ENCODE data around the gene SLC25A4. TPM values are rescaled to one million over a fixed set of nuclear protein-coding genes. Genes with fewer than 3 reads are reported as not detected.
"Not testable (repeated sequence)": the region's sequence is repeated elsewhere in the genome, so short reads cannot be mapped to it uniquely, and the experiment has no call there.

The SLC25A4 gene
- total and polyA plus RNA-seq, 2 of the 13 experiments (the other 11 are each of a cell fraction or from before 2014, with no cell fraction given), result 30.3 to 42.1 TPM

- TF ChIP-seq, protein P1, sequence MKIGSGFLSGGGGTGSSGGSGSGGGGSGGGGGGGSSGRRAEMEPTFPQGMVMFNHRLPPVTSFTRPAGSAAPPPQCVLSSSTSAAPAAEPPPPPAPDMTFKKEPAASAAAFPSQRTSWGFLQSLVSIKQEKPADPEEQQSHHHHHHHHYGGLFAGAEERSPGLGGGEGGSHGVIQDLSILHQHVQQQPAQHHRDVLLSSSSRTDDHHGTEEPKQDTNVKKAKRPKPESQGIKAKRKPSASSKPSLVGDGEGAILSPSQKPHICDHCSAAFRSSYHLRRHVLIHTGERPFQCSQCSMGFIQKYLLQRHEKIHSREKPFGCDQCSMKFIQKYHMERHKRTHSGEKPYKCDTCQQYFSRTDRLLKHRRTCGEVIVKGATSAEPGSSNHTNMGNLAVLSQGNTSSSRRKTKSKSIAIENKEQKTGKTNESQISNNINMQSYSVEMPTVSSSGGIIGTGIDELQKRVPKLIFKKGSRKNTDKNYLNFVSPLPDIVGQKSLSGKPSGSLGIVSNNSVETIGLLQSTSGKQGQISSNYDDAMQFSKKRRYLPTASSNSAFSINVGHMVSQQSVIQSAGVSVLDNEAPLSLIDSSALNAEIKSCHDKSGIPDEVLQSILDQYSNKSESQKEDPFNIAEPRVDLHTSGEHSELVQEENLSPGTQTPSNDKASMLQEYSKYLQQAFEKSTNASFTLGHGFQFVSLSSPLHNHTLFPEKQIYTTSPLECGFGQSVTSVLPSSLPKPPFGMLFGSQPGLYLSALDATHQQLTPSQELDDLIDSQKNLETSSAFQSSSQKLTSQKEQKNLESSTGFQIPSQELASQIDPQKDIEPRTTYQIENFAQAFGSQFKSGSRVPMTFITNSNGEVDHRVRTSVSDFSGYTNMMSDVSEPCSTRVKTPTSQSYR (CRISPR knock-in tag; IDR thresholded peaks at IDR 0.05; ENCODE audit: borderline replicate concordance), result no peak
- TF ChIP-seq, protein P2, sequence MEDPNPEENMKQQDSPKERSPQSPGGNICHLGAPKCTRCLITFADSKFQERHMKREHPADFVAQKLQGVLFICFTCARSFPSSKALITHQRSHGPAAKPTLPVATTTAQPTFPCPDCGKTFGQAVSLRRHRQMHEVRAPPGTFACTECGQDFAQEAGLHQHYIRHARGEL (CRISPR knock-in tag; IDR thresholded peaks at IDR 0.05), result no peak
- TF ChIP-seq RBM22 (optimal IDR thresholded peaks at IDR 0.05; ENCODE audit: low read length), result no peak
- no peak for TF ChIP-seq ZNF530 (CRISPR knock-in tag; IDR thresholded peaks at IDR 0.05; ENCODE audit: low read depth)
- no peak for TF ChIP-seq GRHL1 (CRISPR knock-in tag; conservative IDR thresholded peaks at IDR 0.05)
Measured at GRCh38 chr4:185118876-185119275, 24.2 kb upstream of the SLC25A4 start (continued).

DNA sequence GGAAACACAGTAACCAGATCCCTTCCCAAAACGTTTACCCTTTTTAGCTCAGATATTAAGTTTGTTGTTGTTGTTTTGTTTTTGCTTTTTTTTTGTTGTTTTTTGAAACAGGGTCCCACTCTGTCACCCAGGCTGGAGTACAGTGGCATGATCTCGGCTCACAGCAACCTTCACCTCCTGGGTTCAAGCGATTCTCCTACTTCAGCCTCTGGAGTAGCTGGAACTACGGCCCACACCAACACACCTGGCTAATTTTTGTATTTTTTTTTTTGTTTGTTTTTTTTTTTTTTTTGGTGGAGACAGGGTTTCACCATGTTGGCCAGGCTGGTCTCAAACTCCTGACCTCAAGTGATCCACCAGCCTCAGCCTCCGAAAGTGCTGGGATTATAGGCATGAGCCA is 23.6 kb upstream of the SLC25A4 start:
- H3K27ac ChIP-seq (ENCODE audit: extremely low read length, insufficient read depth, low read length); CTCF ChIA-PET (ENCODE audit: low intra/inter-chr PET ratio, low total read pairs); H3K9ac ChIP-seq (ENCODE audit: insufficient read depth, low read depth, low read length); BruUV-seq (replicated peaks); H3K4me2 ChIP-seq (ENCODE audit: low read depth, low read length); intact Hi-C loops (cut with micrococcal nuclease; ENCODE audit: unreplicated experiment); in situ Hi-C loops (cut with HindIII; ENCODE audit: extremely low pct_ligation_motif_present, low pct_unique_long_range_greater_than_20kb); DNase-seq (ENCODE audit: low spot score); H3K79me2 ChIP-seq (ENCODE audit: insufficient read depth, low read length); ATAC-seq; H4K20me1 ChIP-seq (ENCODE audit: insufficient read depth, low read length); FAIRE-seq; H3K4me3 ChIP-seq (replicated peaks in 1 of 3; ENCODE audit: insufficient read depth in 1 of 3, low read depth in 2 of 3, low read length in 3 of 3); POLR2A ChIA-PET; H3K9me3 ChIP-seq (ENCODE audit: low read length); H3K4me1 ChIP-seq (ENCODE audit: insufficient read depth, low read length); H2AFZ ChIP-seq (ENCODE audit: low read length); H3K36me3 ChIP-seq (replicated peaks in 1 of 2; ENCODE audit: control insufficient read depth in 1 of 2, insufficient read depth in 2 of 2, low read length in 2 of 2): not testable (repeated sequence)
- H3K27me3 ChIP-seq (ENCODE audit: control insufficient read depth in 1 of 2, insufficient read depth in 2 of 2, low read length in 2 of 2), result peaks cover 0 to 14% of the 10 kb centered on the region in 2 experiments; a peak in 2 of 5 replicates
- WGBS (ENCODE audit: low lambda C conversion rate), result 39% methylated on average over 5 of the region's 5 CpGs
